GM12892 (cell line): ENCODE results near the gene SCAMP1.

ENCODE experiments used
- POLR2A ChIP-seq: IDR thresholded peaks from 2 replicates; pipeline ENCODE4 v1.6.1; 2011; ENCODE audit warnings: low read depth, low read length, control low read depth
- POLR2AphosphoS5 ChIP-seq: IDR thresholded peaks from 2 replicates; pipeline ENCODE4 v1.6.1; 2011; ENCODE audit warnings: low read depth, low read length, control low read depth
- TAF1 ChIP-seq: IDR thresholded peaks from 2 replicates; pipeline ENCODE4 v1.6.1; 2011; ENCODE audit warnings: low read depth, mild to moderate bottlenecking, control low read depth, low read length, borderline replicate concordance

DNA sequence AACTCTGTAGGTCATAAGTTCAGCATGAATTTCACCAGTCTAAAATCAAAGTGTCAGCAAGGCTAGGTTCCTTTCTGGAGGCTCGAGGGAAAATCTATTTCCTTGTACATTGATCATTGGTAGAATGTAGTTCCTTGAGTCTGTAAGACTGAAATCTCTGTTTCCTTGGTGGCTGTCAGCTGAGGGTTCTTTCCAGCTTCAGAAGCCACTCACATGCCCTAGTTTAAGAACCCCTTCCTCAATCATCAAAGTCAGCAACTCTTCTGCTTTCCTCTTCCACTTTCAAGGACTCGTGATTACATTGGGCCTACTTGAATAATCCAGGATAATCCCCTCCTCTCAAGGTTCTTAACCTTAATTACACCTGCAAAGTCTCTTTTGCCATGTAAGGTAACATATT, 4.9 kb upstream of the SCAMP1 start:
- TF ChIP-seq POLR2A (no peak), POLR2AphosphoS5 (no peak), TAF1 (no peak)
